Heart left ventricle (tissue), 13 donors: ENCODE results near the gene POLD1.

Source experiments
- POLR2A ChIP-seq, 2 donors: fragments of 450-650 bp; IDR thresholded peaks; one replicate each; pipeline ENCODE4 v1.6.1; 2017; ENCODE audit warnings: antibody characterized with exemption in 2 of 2, mild to moderate bottlenecking in 2 of 2, moderate library complexity in 2 of 2
- TF ChIP-seq, protein P1 (sequence below), 12 donors: fragments of 200-600 bp; sonication (generic) in 4 of 12; IDR thresholded peaks; one replicate each; pipeline versions ENCODE4 v1.5.0 to v1.8.0; 2018 to 2022; ENCODE audit warnings: antibody characterized with exemption in 12 of 12, mild to moderate bottlenecking in 5 of 12
- donor health status: ischemic (EF 13 %, LVEDD 7.1; RV severe dilation, severe dysfunction).
- donor health status: DM: no; HTN: yes; CAD: no.
- donor health status: DM: no; HTN: no; CAD: no.
- donor health status: ischemic (EF 25% LVEDD 6.9; RV normal size, moderate dysfunction).
- donor health status: ischemic (EF 25% LVEDD 5.7; RV mildly dilated, moderate dysfunction).
- donor health status: ischemic (EF 35%, LVEDD 5.7; RV mildly dilated, moderate dysfunction).
- donor health status: nonischemic (EF 11% LVEDD 7.7; RV severe dilation, severe dysfunction).
- donor health status: DM: yes; HTN: yes; CAD: no.
- donor health status: PGD.
- donor health status: ischemic (EF 29% LVEDD 5.4; RV normal size, mild dysfunction).
- donor health status: nonischemic (EF 23%, LVEDD 6.1; RV moderate dilation, normal function).

DNA sequence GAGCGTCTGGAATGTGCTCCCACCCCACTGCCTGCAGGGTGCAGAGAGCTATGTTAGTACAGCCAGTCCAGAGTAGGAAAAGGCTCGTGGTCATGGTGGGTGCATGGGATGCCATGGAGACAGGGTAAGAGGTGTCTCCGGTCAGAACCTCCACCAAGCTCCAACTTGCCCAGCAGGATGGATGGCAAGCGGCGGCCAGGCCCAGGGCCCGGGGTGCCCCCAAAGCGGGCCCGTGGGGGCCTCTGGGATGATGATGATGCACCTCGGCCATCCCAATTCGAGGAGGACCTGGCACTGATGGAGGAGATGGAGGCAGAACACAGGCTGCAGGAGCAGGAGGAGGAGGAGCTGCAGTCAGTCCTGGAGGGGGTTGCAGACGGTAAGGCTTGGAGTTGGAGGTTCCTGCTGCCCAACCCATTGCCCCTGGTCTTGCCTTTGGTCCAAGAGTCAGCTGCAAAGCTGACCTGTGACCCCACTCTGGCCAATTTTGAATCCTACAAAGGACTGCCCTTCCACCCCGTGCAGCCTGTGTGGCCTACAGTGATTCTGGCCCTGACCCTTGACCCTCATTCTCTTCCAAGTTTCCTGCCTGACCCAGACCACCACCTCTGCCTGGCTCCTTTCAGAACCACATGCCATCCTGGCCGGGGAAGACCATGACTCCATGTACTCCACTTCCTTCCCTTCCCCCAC is 14.7 kb downstream of the POLD1 start:
- TF ChIP-seq, protein P1, sequence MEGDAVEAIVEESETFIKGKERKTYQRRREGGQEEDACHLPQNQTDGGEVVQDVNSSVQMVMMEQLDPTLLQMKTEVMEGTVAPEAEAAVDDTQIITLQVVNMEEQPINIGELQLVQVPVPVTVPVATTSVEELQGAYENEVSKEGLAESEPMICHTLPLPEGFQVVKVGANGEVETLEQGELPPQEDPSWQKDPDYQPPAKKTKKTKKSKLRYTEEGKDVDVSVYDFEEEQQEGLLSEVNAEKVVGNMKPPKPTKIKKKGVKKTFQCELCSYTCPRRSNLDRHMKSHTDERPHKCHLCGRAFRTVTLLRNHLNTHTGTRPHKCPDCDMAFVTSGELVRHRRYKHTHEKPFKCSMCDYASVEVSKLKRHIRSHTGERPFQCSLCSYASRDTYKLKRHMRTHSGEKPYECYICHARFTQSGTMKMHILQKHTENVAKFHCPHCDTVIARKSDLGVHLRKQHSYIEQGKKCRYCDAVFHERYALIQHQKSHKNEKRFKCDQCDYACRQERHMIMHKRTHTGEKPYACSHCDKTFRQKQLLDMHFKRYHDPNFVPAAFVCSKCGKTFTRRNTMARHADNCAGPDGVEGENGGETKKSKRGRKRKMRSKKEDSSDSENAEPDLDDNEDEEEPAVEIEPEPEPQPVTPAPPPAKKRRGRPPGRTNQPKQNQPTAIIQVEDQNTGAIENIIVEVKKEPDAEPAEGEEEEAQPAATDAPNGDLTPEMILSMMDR (IDR thresholded peaks at IDR 0.05): no peak
- no peak for TF ChIP-seq POLR2A (IDR thresholded peaks at IDR 0.05)
